H1 (cell line): ENCODE results near the gene RAB21. TPM values are rescaled to one million over a fixed set of nuclear protein-coding genes. Genes with fewer than 3 reads are reported as not detected.

Experiments
- CBX5 ChIP-seq: fragments of 300-800, 300-1000 bp; sonication (generic); IDR thresholded peaks from 2 replicates; pipeline ENCODE4 v1.7.1; 2016; ENCODE audit warnings: antibody characterized with exemption, low read length, low read depth
- CREB1 ChIP-seq: IDR thresholded peaks from 2 replicates; pipeline ENCODE4 v1.6.1; 2012; ENCODE audit warnings: inconsistent platforms
- CTBP2 ChIP-seq: IDR thresholded peaks from 2 replicates; pipeline ENCODE4 v1.7.0; 2011; ENCODE audit warnings: borderline replicate concordance, mild to moderate bottlenecking, moderate library complexity, mixed read lengths, low read length; ENCODE audit not compliant: insufficient read depth, insufficient read length
- E2F6 ChIP-seq: IDR thresholded peaks from 2 replicates; pipeline ENCODE4 v1.6.1; 2012; ENCODE audit warnings: inconsistent platforms
- EZH2 ChIP-seq: fragments of 200-600 bp; sonication (generic); IDR thresholded peaks from 2 replicates; pipeline ENCODE4 v1.7.1; 2012; ENCODE audit warnings: low read depth, mild to moderate bottlenecking, moderate library complexity, low read length, inconsistent platforms; ENCODE audit not compliant: severe bottlenecking
- FOSL1 ChIP-seq: IDR thresholded peaks from 2 replicates; pipeline ENCODE4 v1.6.1; 2011; ENCODE audit warnings: mild to moderate bottlenecking, low read depth, low read length, moderate library complexity; ENCODE audit not compliant: insufficient read depth
- HDAC2 ChIP-seq, 2 experiments: fragments of 300-600 bp in 1 of 2; sonication (generic) in 1 of 2; IDR thresholded peaks; 2 replicates each; pipeline ENCODE4 v1.6.1; 2011 to 2012; ENCODE audit warnings: low read depth in 2 of 2, low read length in 2 of 2, mild to moderate bottlenecking in 2 of 2, moderate library complexity in 2 of 2, borderline replicate concordance in 1 of 2, inconsistent platforms in 1 of 2
- HDAC6 ChIP-seq: IDR thresholded peaks from one replicate; pipeline ENCODE4 v1.7.1; 2012; ENCODE audit warnings: low read depth, mild to moderate bottlenecking, inconsistent platforms, low read length, moderate library complexity
- KDM1A ChIP-seq: fragments of 200-600, 300-600 bp; sonication (generic); IDR thresholded peaks from 2 replicates; pipeline ENCODE4 v1.7.1; 2016; ENCODE audit warnings: mild to moderate bottlenecking, low read length, borderline replicate concordance
- MAFK ChIP-seq: IDR thresholded peaks from 2 replicates; pipeline ENCODE4 v1.6.1; 2012; ENCODE audit warnings: low read depth, mild to moderate bottlenecking, improper control_type of control experiment, low read length
- MAX ChIP-seq: IDR thresholded peaks from 2 replicates; pipeline ENCODE4 v1.6.1; 2012; ENCODE audit warnings: inconsistent platforms
- PHF8 ChIP-seq: fragments of 200-600 bp; sonication (generic); conservative IDR thresholded peaks from 2 replicates; pipeline ENCODE4 v1.7.1; 2012; ENCODE audit warnings: low read depth, mild to moderate bottlenecking, inconsistent platforms, low read length, moderate library complexity
- POLR2A ChIP-seq, 2 experiments: IDR thresholded peaks; 1 replicate in 1 of 2; 2 replicates in 1 of 2; pipeline ENCODE4 v1.6.1; 2011; ENCODE audit warnings: low read depth in 2 of 2, low read length in 2 of 2, mild to moderate bottlenecking in 2 of 2; ENCODE audit errors: control extremely low read depth in 1 of 2
- POLR2AphosphoS5 ChIP-seq: IDR thresholded peaks from 2 replicates; pipeline ENCODE4 v1.6.1; 2011; ENCODE audit warnings: low read depth, low read length
- POU5F1 ChIP-seq: IDR thresholded peaks from 2 replicates; pipeline ENCODE4 v1.6.1; 2011; ENCODE audit warnings: low read depth, mild to moderate bottlenecking, low read length, moderate library complexity
- TCF12 ChIP-seq: IDR thresholded peaks from 2 replicates; pipeline ENCODE4 v1.6.1; 2011; ENCODE audit warnings: low read depth, mild to moderate bottlenecking, low read length
- TEAD4 ChIP-seq: IDR thresholded peaks from 2 replicates; pipeline ENCODE4 v1.6.1; 2012; ENCODE audit warnings: low read depth, low read length, inconsistent platforms, mixed read lengths
- YY1 ChIP-seq: IDR thresholded peaks from 2 replicates; pipeline ENCODE4 v1.6.1; 2011; ENCODE audit warnings: low read depth, mild to moderate bottlenecking, low read length
- polyA plus RNA-seq, 7 experiments: library from polyadenylated mRNA; depleted of rRNA in 3 of 7; stranded (reverse) in 5 of 7; unstranded in 2 of 7; fragments of >200 nt in 5 of 7; fragments of 200-250 nt in 2 of 7; gene quantifications; 1 replicate in 5 of 7; 2 replicates in 1 of 7; 4 replicates in 1 of 7; pipeline versions ENCODE4 v1.2.1 to v1.2.3, GENCODE V29; 2011 to 2013; ENCODE audit warnings: missing spikeins in 2 of 7, mixed read lengths in 2 of 7
- total RNA-seq: library from RNA; stranded (reverse); fragmentation: NEBNext Ultra II Directional; extraction: Animal tissue kit (Norgen Biotek cat#: 25700); gene quantifications from 2 replicates; pipeline ENCODE4 v1.2.1, GENCODE V29; 2021

Gene RAB21
- total and polyA plus RNA-seq, 2 of the 8 experiments (the other 6 are each of a cell fraction or from before 2014, with no cell fraction given): 1.2 to 47.2 TPM

- TF ChIP-seq E2F6 (peak; percentile 82), HDAC6 (no peak), HDAC2 (IDR thresholded peaks at IDR 0.05; ENCODE audit: borderline replicate concordance in 1 of 2, low read depth in 2 of 2, low read length in 2 of 2) (no peak), CREB1 (peak; percentile 95), FOSL1 (no peak), KDM1A (no peak), EZH2 (no peak), TEAD4 (0 out of 2 replicates have a peak, but pooled peaks have one; percentile 41), YY1 (peak; percentile 92), MAFK (no peak), POLR2AphosphoS5 (peak; percentile 97), MAX (peak; percentile 79), TCF12 (no peak), CTBP2 (no peak), CBX5 (no peak), POLR2A (IDR thresholded peaks at IDR 0.05; ENCODE audit: control extremely low read depth in 1 of 2, low read depth in 2 of 2, low read length in 2 of 2) (peak; percentile 91 to 96), POU5F1 (no peak), PHF8 (peak; percentile 96)
These were observed at the start of gene RAB21 (continued) for GRCh38 chr12:71754461-71755145.
